Glutamatergic neuron (in vitro differentiated cells): ENCODE data around the gene HESX1. TPM values are rescaled to one million over a fixed set of nuclear protein-coding genes. Genes with fewer than 3 reads are reported as not detected.

Source experiments
- DNase-seq: peaks from one replicate; pipeline ENCODE4 v3.0.0; 2022
- H3K27ac Mint-ChIP-seq: one replicate; pipeline ENCODE4 v1.8.0; 2020; ENCODE audit warnings: mild to moderate bottlenecking, mixed read lengths, inconsistent platforms; ENCODE audit not compliant: unreplicated experiment
- H3K27me3 Mint-ChIP-seq: one replicate; pipeline ENCODE4 v1.8.0; 2020; ENCODE audit warnings: mild to moderate bottlenecking, moderate library complexity, mixed read lengths, inconsistent platforms; ENCODE audit not compliant: unreplicated experiment
- H3K36me3 Mint-ChIP-seq: one replicate; pipeline ENCODE4 v1.8.0; 2020; ENCODE audit warnings: mild to moderate bottlenecking, mixed read lengths, inconsistent platforms; ENCODE audit not compliant: unreplicated experiment
- H3K4me1 Mint-ChIP-seq: one replicate; pipeline ENCODE4 v1.8.0; 2020; ENCODE audit warnings: mild to moderate bottlenecking, low read depth, mixed read lengths, inconsistent platforms; ENCODE audit not compliant: unreplicated experiment
- H3K4me3 Mint-ChIP-seq: one replicate; pipeline ENCODE4 v1.8.0; 2020; ENCODE audit warnings: mild to moderate bottlenecking, mixed read lengths, inconsistent platforms; ENCODE audit not compliant: unreplicated experiment
- H3K9me3 Mint-ChIP-seq: one replicate; pipeline ENCODE4 v1.8.0; 2020; ENCODE audit warnings: mild to moderate bottlenecking, moderate library complexity, mixed read lengths, inconsistent platforms; ENCODE audit not compliant: unreplicated experiment
- total RNA-seq: library from RNA; stranded (reverse); fragmentation: NEBNext Ultra II Directional; extraction: Animal tissue kit (Norgen Biotek cat#: 25700); gene quantifications from one replicate; pipeline ENCODE4 v1.2.1, GENCODE V29; 2021; ENCODE audit not compliant: unreplicated experiment
- TF ChIP-seq, protein P1 (sequence below): fragments of 200-600 bp; sonication (generic); IDR thresholded peaks from one replicate; pipeline ENCODE4 v1.5.0; 2021; ENCODE audit not compliant: partially characterized antibody, unreplicated experiment

Gene HESX1
- total RNA-seq, 1 donor from 2014 or later, result not detected

DNA sequence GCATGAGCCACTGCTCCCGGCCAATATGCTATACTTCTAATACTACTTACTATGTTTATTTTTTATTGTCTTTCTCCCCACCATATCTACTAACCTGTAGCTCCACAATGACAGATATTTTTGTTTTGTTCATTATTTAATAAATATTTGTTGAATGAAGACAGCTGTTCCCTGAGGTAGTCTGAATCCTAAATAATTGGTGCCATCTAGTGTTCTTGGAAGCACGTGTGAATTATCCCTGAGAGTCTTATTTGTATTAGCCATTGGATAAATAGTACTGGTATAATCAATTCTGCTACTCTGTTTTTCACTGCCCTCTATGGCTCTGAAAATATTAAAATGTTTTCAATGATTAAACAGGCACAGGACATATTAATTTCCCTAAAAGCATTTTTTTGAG is 22.1 kb upstream of the HESX1 start:
- Mint-ChIP-seq H3K27ac (no peak overlapping the region), H3K4me1 (peaks cover under 1% of the 10 kb centered on the region), H3K9me3 (peaks cover 5% of the 10 kb centered on the region), H3K36me3 (no peaks in the 10 kb centered on the region), H3K4me3 (no peak overlapping the region), H3K27me3 (no peaks in the 10 kb centered on the region)
- TF ChIP-seq, protein P1, sequence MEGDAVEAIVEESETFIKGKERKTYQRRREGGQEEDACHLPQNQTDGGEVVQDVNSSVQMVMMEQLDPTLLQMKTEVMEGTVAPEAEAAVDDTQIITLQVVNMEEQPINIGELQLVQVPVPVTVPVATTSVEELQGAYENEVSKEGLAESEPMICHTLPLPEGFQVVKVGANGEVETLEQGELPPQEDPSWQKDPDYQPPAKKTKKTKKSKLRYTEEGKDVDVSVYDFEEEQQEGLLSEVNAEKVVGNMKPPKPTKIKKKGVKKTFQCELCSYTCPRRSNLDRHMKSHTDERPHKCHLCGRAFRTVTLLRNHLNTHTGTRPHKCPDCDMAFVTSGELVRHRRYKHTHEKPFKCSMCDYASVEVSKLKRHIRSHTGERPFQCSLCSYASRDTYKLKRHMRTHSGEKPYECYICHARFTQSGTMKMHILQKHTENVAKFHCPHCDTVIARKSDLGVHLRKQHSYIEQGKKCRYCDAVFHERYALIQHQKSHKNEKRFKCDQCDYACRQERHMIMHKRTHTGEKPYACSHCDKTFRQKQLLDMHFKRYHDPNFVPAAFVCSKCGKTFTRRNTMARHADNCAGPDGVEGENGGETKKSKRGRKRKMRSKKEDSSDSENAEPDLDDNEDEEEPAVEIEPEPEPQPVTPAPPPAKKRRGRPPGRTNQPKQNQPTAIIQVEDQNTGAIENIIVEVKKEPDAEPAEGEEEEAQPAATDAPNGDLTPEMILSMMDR, result no peak
- no peak for DNase-seq

DNA sequence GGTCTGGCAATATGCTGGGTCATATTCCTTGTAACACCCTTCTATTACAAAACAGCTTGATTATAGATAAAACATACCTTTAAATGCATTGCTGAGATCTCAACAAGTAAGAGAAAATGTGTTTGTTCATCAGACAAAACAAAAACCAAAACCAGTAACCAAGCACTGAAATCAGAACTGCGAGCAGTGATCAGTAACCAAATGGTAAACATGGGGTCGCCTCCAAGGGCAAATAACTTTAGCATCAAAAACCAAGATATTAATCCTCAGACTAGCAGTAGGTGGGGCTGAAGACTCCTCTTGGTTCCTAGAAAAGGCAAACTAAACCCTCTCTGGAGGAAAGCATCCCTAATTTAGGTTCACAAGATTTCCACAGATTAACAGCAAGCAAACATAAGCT is 6.6 kb upstream of the HESX1 start:
- TF ChIP-seq, protein P1, result no peak
- Mint-ChIP-seq H3K36me3 (no peaks in the 10 kb centered on the region), H3K9me3 (no peaks in the 10 kb centered on the region), H3K27ac (no peak overlapping the region), H3K4me1 (no peaks in the 10 kb centered on the region), H3K4me3 (no peak overlapping the region), H3K27me3 (no peaks in the 10 kb centered on the region)
- DNase-seq, result no peak

DNA sequence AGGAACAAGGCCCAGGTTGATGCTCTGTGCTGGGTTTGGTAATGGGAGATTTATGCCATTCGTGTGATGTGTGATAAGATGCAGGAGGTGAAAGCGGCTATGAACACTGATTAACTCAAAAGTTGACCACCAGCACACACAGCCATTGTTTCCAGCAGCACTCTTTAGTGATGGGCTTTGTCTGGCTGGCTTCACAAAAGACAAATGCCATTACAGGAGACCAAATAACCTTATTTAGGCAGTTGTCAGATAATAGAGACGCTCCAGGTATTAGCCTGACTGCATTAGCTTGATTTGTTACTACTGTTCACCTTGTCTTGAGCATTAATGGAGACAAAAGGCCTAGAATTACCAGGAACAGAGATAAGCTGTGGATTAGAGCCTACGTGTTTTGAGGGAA is 5.1 kb downstream of the HESX1 start:
- H3K4me1 Mint-ChIP-seq, result no peaks in the 10 kb centered on the region
- no peak overlapping the region for H3K4me3 Mint-ChIP-seq
- no peaks in the 10 kb centered on the region for H3K36me3 Mint-ChIP-seq
- no peaks in the 10 kb centered on the region for H3K27me3 Mint-ChIP-seq
- H3K27ac Mint-ChIP-seq, result no peak overlapping the region
- no peak for DNase-seq
- no peaks in the 10 kb centered on the region for H3K9me3 Mint-ChIP-seq
- TF ChIP-seq, protein P1, result no peak

DNA sequence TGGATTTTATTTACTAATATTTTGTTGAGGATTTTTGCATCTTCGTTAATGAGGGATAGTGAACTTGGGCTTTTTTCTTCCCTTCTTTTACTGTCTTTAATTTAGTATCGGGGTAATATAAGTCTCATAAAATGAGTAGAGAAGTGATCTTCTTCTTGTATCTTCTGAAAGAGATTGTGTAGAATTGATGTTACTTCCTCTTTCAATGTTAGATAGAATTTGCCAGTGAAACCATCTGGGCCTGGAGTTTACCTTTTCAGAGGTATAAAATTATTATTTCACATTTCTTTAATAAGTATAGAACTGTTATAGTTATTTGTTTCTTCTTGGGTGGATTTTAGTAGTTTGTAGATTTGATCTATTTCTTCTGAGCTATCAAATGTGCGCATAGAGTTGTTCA is 7.8 kb downstream of the HESX1 start:
- no peak overlapping the region for H3K27ac Mint-ChIP-seq
- TF ChIP-seq, protein P1, result no peak
- no peak for DNase-seq
- H3K4me1 Mint-ChIP-seq, result no peaks in the 10 kb centered on the region
- no peaks in the 10 kb centered on the region for H3K36me3 Mint-ChIP-seq
- no peaks in the 10 kb centered on the region for H3K9me3 Mint-ChIP-seq
- H3K4me3 Mint-ChIP-seq, result no peak overlapping the region
- H3K27me3 Mint-ChIP-seq, result no peaks in the 10 kb centered on the region

DNA sequence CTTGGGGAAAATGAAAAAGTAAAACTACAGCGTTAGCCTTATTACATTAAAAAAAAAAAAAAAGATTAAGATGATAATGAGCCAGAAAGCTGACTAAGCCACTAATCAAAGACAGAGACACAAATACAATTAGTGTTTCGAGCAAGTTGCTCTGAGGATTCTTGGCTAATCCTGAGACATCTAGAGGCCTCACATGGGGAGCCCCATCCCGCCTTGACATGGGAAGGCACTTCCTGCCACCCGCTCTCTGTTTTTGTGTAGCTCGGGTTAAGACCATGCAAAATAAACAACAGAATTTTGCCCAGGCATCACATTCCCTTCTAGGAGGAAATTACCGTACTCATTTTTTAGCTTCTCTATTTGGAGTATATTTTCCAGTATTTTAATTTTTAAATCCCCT is 15.3 kb downstream of the HESX1 start:
- H3K9me3 Mint-ChIP-seq, result no peaks in the 10 kb centered on the region
- DNase-seq, result no peak

More for the DNA sequence above, 15.3 kb downstream of the HESX1 start:
- H3K36me3 Mint-ChIP-seq, result no peaks in the 10 kb centered on the region
- H3K27me3 Mint-ChIP-seq, result peaks cover 1% of the 10 kb centered on the region
- no peaks in the 10 kb centered on the region for H3K4me1 Mint-ChIP-seq
- TF ChIP-seq, protein P1, result no peak
- H3K4me3 Mint-ChIP-seq, result no peak overlapping the region
- H3K27ac Mint-ChIP-seq, result no peak overlapping the region
